ENCODE measurements around the gene TMBIM1. TPM values are rescaled to one million over a fixed set of nuclear protein-coding genes. Genes with fewer than 3 reads are reported as not detected.

Gene TMBIM1
- total and polyA plus RNA-seq, 9 of the 15 experiments (the other 6 are each of a cell fraction or from before 2014, with no cell fraction given): 14.2 to 105 (median 47.0) TPM

DNA sequence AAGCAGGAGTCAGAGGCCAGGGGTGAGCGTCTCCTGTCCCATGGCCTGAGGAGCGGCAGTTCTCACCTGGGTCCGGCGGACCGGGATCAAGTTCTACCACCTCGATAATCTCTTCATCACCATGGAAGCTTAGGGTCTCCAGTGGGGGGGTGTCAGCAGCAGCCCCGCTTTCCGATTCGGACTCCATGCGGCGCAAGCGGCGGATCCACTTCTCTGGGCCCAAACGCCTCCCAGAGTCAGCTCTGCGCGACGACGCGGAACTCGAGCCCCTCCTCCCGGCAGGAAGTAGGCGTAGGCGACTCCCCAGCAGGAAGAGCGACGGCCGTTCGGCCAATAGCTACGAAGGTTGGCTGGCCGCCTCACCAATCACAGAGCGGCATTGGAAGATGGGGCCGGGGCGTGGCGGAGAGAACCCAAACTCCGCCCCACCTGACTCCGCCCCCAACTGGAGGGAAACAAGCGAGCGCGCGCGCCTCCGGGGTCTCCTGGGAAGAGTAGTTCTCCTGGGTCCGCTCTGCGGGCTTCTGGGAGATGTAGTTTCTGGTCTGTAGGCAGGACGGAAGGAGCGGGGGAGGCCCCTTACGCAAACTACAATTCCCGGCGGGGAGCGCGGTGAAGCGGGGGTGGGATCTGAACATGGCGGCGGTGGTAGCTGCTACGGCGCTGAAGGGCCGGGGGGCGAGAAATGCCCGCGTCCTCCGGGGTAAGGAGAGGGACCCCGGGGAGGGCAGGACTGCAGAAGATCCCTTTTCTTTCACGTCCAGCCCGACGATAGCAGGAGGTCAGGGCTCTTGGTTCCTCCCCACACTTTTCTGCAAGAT, 22.2 kb downstream of the TMBIM1 start, which contains the start of the genes AAMP and PNKD (continued):
- TF ChIP-seq, protein P1, sequence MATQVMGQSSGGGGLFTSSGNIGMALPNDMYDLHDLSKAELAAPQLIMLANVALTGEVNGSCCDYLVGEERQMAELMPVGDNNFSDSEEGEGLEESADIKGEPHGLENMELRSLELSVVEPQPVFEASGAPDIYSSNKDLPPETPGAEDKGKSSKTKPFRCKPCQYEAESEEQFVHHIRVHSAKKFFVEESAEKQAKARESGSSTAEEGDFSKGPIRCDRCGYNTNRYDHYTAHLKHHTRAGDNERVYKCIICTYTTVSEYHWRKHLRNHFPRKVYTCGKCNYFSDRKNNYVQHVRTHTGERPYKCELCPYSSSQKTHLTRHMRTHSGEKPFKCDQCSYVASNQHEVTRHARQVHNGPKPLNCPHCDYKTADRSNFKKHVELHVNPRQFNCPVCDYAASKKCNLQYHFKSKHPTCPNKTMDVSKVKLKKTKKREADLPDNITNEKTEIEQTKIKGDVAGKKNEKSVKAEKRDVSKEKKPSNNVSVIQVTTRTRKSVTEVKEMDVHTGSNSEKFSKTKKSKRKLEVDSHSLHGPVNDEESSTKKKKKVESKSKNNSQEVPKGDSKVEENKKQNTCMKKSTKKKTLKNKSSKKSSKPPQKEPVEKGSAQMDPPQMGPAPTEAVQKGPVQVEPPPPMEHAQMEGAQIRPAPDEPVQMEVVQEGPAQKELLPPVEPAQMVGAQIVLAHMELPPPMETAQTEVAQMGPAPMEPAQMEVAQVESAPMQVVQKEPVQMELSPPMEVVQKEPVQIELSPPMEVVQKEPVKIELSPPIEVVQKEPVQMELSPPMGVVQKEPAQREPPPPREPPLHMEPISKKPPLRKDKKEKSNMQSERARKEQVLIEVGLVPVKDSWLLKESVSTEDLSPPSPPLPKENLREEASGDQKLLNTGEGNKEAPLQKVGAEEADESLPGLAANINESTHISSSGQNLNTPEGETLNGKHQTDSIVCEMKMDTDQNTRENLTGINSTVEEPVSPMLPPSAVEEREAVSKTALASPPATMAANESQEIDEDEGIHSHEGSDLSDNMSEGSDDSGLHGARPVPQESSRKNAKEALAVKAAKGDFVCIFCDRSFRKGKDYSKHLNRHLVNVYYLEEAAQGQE (IDR thresholded peaks at IDR 0.05; ENCODE audit: borderline replicate concordance): no peak
- TF ChIP-seq, protein P1 (CRISPR knock-in tag; IDR thresholded peaks at IDR 0.05; ENCODE audit: low read depth): no peak
- TF ChIP-seq SIX5 (IDR thresholded peaks at IDR 0.05; ENCODE audit: borderline replicate concordance in 1 of 2, insufficient read depth in 1 of 2, low read depth in 1 of 2, low read length in 2 of 2) (peak; percentile 95 to 98), ZNF668 (CRISPR knock-in tag; IDR thresholded peaks at IDR 0.05) (no peak), THRA (IDR thresholded peaks at IDR 0.05) (no peak), DDX20 (tag; IDR thresholded peaks at IDR 0.05; ENCODE audit: low read depth) (no peak), ZBTB17 (CRISPR knock-in tag; IDR thresholded peaks at IDR 0.05) (no peak), NKRF (IDR thresholded peaks at IDR 0.05; ENCODE audit: borderline replicate concordance) (peak; percentile 62), ZNF3 (CRISPR knock-in tag; IDR thresholded peaks at IDR 0.05) (no peak), SIRT6 (IDR thresholded peaks at IDR 0.05; ENCODE audit: low read depth, low read length) (no peak), EP300 (IDR thresholded peaks at IDR 0.05; ENCODE audit: low read length) (no peak), ZNF584 (CRISPR knock-in tag; IDR thresholded peaks at IDR 0.05; ENCODE audit: low read depth) (peak; percentile 78), KLF1 (tag; IDR thresholded peaks at IDR 0.05) (0 out of 2 replicates have a peak, but pooled peaks have one; percentile 12)
- TF ChIP-seq, protein P2, sequence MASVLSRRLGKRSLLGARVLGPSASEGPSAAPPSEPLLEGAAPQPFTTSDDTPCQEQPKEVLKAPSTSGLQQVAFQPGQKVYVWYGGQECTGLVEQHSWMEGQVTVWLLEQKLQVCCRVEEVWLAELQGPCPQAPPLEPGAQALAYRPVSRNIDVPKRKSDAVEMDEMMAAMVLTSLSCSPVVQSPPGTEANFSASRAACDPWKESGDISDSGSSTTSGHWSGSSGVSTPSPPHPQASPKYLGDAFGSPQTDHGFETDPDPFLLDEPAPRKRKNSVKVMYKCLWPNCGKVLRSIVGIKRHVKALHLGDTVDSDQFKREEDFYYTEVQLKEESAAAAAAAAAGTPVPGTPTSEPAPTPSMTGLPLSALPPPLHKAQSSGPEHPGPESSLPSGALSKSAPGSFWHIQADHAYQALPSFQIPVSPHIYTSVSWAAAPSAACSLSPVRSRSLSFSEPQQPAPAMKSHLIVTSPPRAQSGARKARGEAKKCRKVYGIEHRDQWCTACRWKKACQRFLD (CRISPR knock-in tag; IDR thresholded peaks at IDR 0.05): 0 out of 2 replicates have a peak, but pooled peaks have one; percentile 33
